ENCODE results near the gene PHLPP1.

The PHLPP1 gene

GRCh38 chr18:63025251-63026090 lies 310.1 kb downstream of the PHLPP1 start:
- H3K9me3 ChIP-seq (ENCODE audit: control insufficient read depth, low read length), result no peaks in the 10 kb centered on the region
- H3K4me2 ChIP-seq (ENCODE audit: low read length), result no peak overlapping the region
- H3K9ac ChIP-seq, result no peak overlapping the region
- H2AFZ ChIP-seq, result no peak overlapping the region
- H3K4me1 ChIP-seq, result no peaks in the 10 kb centered on the region
- H3K36me3 ChIP-seq (ENCODE audit: control insufficient read depth, insufficient read depth, low read length), result no peaks in the 10 kb centered on the region
- H3K27me3 ChIP-seq (ENCODE audit: control insufficient read depth, insufficient read depth, low read length), result no peaks in the 10 kb centered on the region
- H3K79me2 ChIP-seq, result no peaks in the 10 kb centered on the region
- no peak overlapping the region for H3K4me3 ChIP-seq (ENCODE audit: low read depth, low read length)
- no peak overlapping the region for H3K27ac ChIP-seq
- no peak for TF ChIP-seq CTCF (IDR thresholded peaks at IDR 0.05)

- H3K27ac ChIP-seq, result no peak overlapping the region
- no peaks in the 10 kb centered on the region for H3K79me2 ChIP-seq
- no peak overlapping the region for H3K4me3 ChIP-seq (ENCODE audit: low read depth, low read length)
- H3K9ac ChIP-seq, result no peak overlapping the region
- no peak overlapping the region for H2AFZ ChIP-seq
- TF ChIP-seq CTCF (IDR thresholded peaks at IDR 0.05), result no peak
- no peaks in the 10 kb centered on the region for H3K36me3 ChIP-seq (ENCODE audit: control insufficient read depth, insufficient read depth, low read length)
- no peaks in the 10 kb centered on the region for H3K27me3 ChIP-seq (ENCODE audit: control insufficient read depth, insufficient read depth, low read length)
- H3K4me1 ChIP-seq, result no peaks in the 10 kb centered on the region
- H3K9me3 ChIP-seq (ENCODE audit: control insufficient read depth, low read length), result no peaks in the 10 kb centered on the region
- H3K4me2 ChIP-seq (ENCODE audit: low read length), result no peak overlapping the region
Observed at GRCh38 chr18:63028380-63028779, 313.0 kb downstream of the PHLPP1 start.
